HT1080 (cell line): ENCODE results near the gene ANKRD13A. TPM values are rescaled to one million over a fixed set of nuclear protein-coding genes. Genes with fewer than 3 reads are reported as not detected.
"Not testable (repeated sequence)": the region's sequence is repeated elsewhere in the genome, so short reads cannot be mapped to it uniquely, and the experiment has no call there.

Source experiments
- DNase-seq: peaks from one replicate; pipeline ENCODE4 v3.0.0-alpha.2; 2015; ENCODE audit warnings: low read depth
- total RNA-seq: library from RNA; depleted of rRNA; stranded (reverse); fragments of >200 nt; shearing (Covaris generic); gene quantifications from 2 replicates; pipeline ENCODE4 v1.2.3, GENCODE V29; 2014

ANKRD13A gene
- total RNA-seq, 1 experiment from 2014 or later: 36.4 TPM

GRCh38 chr12:110047297-110047940, 48.2 kb downstream of the ANKRD13A start:
- no peak for DNase-seq

- DNase-seq: peak; percentile 96
Observed at GRCh38 chr12:110048242-110049027, 49.2 kb downstream of the ANKRD13A start, which contains the start of gene C12orf76. TSS of gene C12orf76 (minus strand) at chr12:110048522. CDS start at chr12:110048495, 27 bp downstream.

- not testable (repeated sequence) for DNase-seq
Observed at GRCh38 chr12:110049034-110049433, 49.8 kb downstream of the ANKRD13A start.

GRCh38 chr12:110049666-110050065, 50.4 kb downstream of the ANKRD13A start:
- DNase-seq: not testable (repeated sequence)

GRCh38 chr12:110050927-110051326, 51.7 kb downstream of the ANKRD13A start:
- no peak for DNase-seq

- peak; percentile 99 for DNase-seq
Observed at GRCh38 chr12:110055375-110056352, 56.4 kb downstream of the ANKRD13A start.

- DNase-seq: peak; percentile 42
Observed at GRCh38 chr12:110056643-110057042, 57.4 kb downstream of the ANKRD13A start.

GRCh38 chr12:110058875-110059615, 59.8 kb downstream of the ANKRD13A start:
- no peak for DNase-seq

- DNase-seq: no peak
Observed at GRCh38 chr12:110059651-110060000, 60.4 kb downstream of the ANKRD13A start.

GRCh38 chr12:110062241-110062640, 63.0 kb downstream of the ANKRD13A start:
- DNase-seq: no peak

GRCh38 chr12:110065540-110065939, 66.3 kb downstream of the ANKRD13A start:
- DNase-seq: no peak

GRCh38 chr12:110067531-110067930, 68.3 kb downstream of the ANKRD13A start:
- DNase-seq: peak; percentile 47

GRCh38 chr12:110068115-110068514, 68.9 kb downstream of the ANKRD13A start:
- DNase-seq: not testable (repeated sequence)

GRCh38 chr12:110068654-110069053, 69.4 kb downstream of the ANKRD13A start:
- no peak for DNase-seq

GRCh38 chr12:110071504-110071903, 72.3 kb downstream of the ANKRD13A start:
- DNase-seq: no peak

- no peak for DNase-seq
Observed at GRCh38 chr12:110071967-110072366, 72.7 kb downstream of the ANKRD13A start.

GRCh38 chr12:110072636-110073035, 73.4 kb downstream of the ANKRD13A start:
- DNase-seq: not testable (repeated sequence)

- no peak for DNase-seq
Observed at GRCh38 chr12:110073049-110073831, 74.0 kb downstream of the ANKRD13A start.

- DNase-seq: no peak
Observed at GRCh38 chr12:110074089-110074488, 74.9 kb downstream of the ANKRD13A start.

- DNase-seq: no peak
Observed at GRCh38 chr12:110075880-110076279, 76.7 kb downstream of the ANKRD13A start.
